Liver (tissue), 9 donors: ENCODE results near the gene DLG4. TPM values are rescaled to one million over a fixed set of nuclear protein-coding genes. Genes with fewer than 3 reads are reported as not detected.

Source experiments
- DNase-seq: peaks from one replicate; pipeline ENCODE4 v3.0.0-alpha.2; 2017; ENCODE audit warnings: low spot score
- H3K27ac ChIP-seq, 2 donors: one replicate each; pipeline ENCODE4 v1.7.0; 2013; ENCODE audit warnings: inconsistent platforms in 2 of 2, low read length in 2 of 2, control low read depth in 1 of 2, low read depth in 1 of 2, mild to moderate bottlenecking in 1 of 2
- H3K27me3 ChIP-seq, 4 donors: one replicate each; pipeline versions ENCODE4 v1.6.1 to v1.7.0; 2013; ENCODE audit warnings: low read length in 3 of 4, inconsistent platforms in 1 of 4, mild to moderate bottlenecking in 1 of 4, moderate library complexity in 1 of 4; ENCODE audit not compliant: control insufficient read depth in 4 of 4, insufficient read depth in 4 of 4
- H3K36me3 ChIP-seq, 4 donors: one replicate each; pipeline versions ENCODE4 v1.6.1 to v1.7.0; 2013; ENCODE audit warnings: low read length in 3 of 4, mild to moderate bottlenecking in 3 of 4, low read depth in 1 of 4, moderate library complexity in 1 of 4; ENCODE audit not compliant: control insufficient read depth in 4 of 4, insufficient read depth in 3 of 4
- H3K4me1 ChIP-seq, 4 donors: one replicate each; pipeline versions ENCODE4 v1.6.1 to v1.7.0; 2013; ENCODE audit warnings: low read length in 3 of 4, mild to moderate bottlenecking in 3 of 4, moderate library complexity in 1 of 4; ENCODE audit not compliant: control insufficient read depth in 4 of 4, insufficient read depth in 4 of 4
- H3K4me3 ChIP-seq, 3 donors: one replicate each; pipeline versions ENCODE4 v1.6.1 to v1.7.0; 2013; ENCODE audit warnings: low read length in 3 of 3, control low read depth in 1 of 3, low read depth in 1 of 3, mild to moderate bottlenecking in 1 of 3
- H3K9ac ChIP-seq, 2 donors: one replicate each; pipeline ENCODE4 v1.7.0; 2013; ENCODE audit warnings: low read length in 2 of 2, mild to moderate bottlenecking in 2 of 2, moderate library complexity in 2 of 2, control low read depth in 1 of 2, low read depth in 1 of 2
- H3K9me3 ChIP-seq, 4 donors: one replicate each; pipeline versions ENCODE4 v1.6.1 to v1.7.0; 2013; ENCODE audit warnings: low read length in 3 of 4; ENCODE audit not compliant: control insufficient read depth in 4 of 4
- EGR1 ChIP-seq, 2 donors: IDR thresholded peaks; 2 replicates each; pipeline ENCODE4 v1.6.1; 2016 to 2018; ENCODE audit warnings: antibody characterized with exemption in 2 of 2, low read depth in 2 of 2
- GABPA ChIP-seq, 2 donors: IDR thresholded peaks in 1 of 2; conservative IDR thresholded peaks in 1 of 2; 2 replicates each; pipeline ENCODE4 v1.6.1; 2016; ENCODE audit warnings: antibody characterized with exemption in 2 of 2, mild to moderate bottlenecking in 1 of 2, moderate library complexity in 1 of 2
- HNF4A ChIP-seq, 2 donors: conservative IDR thresholded peaks; 2 replicates each; pipeline ENCODE4 v1.6.1; 2016; ENCODE audit warnings: antibody characterized with exemption in 2 of 2, mild to moderate bottlenecking in 2 of 2
- HNF4G ChIP-seq: IDR thresholded peaks from 2 replicates; pipeline ENCODE4 v1.6.1; 2016; ENCODE audit warnings: antibody characterized with exemption
- JUND ChIP-seq, 2 donors: IDR thresholded peaks; 2 replicates each; pipeline ENCODE4 v1.6.1; 2016; ENCODE audit warnings: antibody characterized with exemption in 2 of 2
- RAD21 ChIP-seq, 2 donors: IDR thresholded peaks; 2 replicates each; pipeline ENCODE4 v1.6.1; 2016; ENCODE audit warnings: antibody characterized with exemption in 2 of 2, mild to moderate bottlenecking in 2 of 2
- RXRA ChIP-seq, 2 donors: IDR thresholded peaks; 2 replicates each; pipeline ENCODE4 v1.6.1; 2017 to 2018; ENCODE audit warnings: antibody characterized with exemption in 2 of 2, mild to moderate bottlenecking in 1 of 2
- SP1 ChIP-seq: IDR thresholded peaks from 2 replicates; pipeline ENCODE4 v1.6.1; 2018; ENCODE audit warnings: antibody characterized with exemption, mild to moderate bottlenecking
- TAF1 ChIP-seq: conservative IDR thresholded peaks from 2 replicates; pipeline ENCODE4 v1.6.1; 2016; ENCODE audit warnings: antibody characterized with exemption, mild to moderate bottlenecking
- YY1 ChIP-seq: IDR thresholded peaks from 2 replicates; pipeline ENCODE4 v1.6.1; 2016; ENCODE audit warnings: antibody characterized with exemption, mild to moderate bottlenecking
- WGBS: extraction: QIAGEN DNeasy Blood & Tissue Kit; methylation state at CpG from one replicate; pipeline ENCODE4 v1.1.7; 2013; 5-methylcytosine and 5-hydroxymethylcytosine counted together
- polyA plus RNA-seq, 2 donors: library from polyadenylated mRNA; stranded (reverse) in 1 of 2; unstranded in 1 of 2; fragments of 200-250 nt in 1 of 2; fragments of >200 nt in 1 of 2; fragmentation: Nextera tagmentation in 1 of 2; extraction: Ambion mirVana in 1 of 2; gene quantifications; one replicate each; pipeline versions ENCODE4 v1.2.1 to v1.2.3, GENCODE V29; 2013 to 2015
- total RNA-seq, 2 donors: library from RNA; depleted of rRNA; stranded (reverse); fragments of >200 nt; gene quantifications; one replicate each; pipeline ENCODE4 v1.2.3, GENCODE V29; 2014
- TF ChIP-seq, protein P1 (sequence below): IDR thresholded peaks from 2 replicates; pipeline ENCODE4 v1.6.1; 2016; ENCODE audit warnings: antibody characterized with exemption
- TF ChIP-seq, protein P2 (sequence below): fragments of 150-350 bp; IDR thresholded peaks from 2 replicates; pipeline ENCODE4 v1.5.1; 2017; ENCODE audit warnings: improper control_type of control experiment, low read depth, low read length; ENCODE audit not compliant: missing input control
- TF ChIP-seq, protein P3 (sequence below): IDR thresholded peaks from 2 replicates; pipeline ENCODE4 v1.6.1; 2016; ENCODE audit warnings: antibody characterized with exemption
- TF ChIP-seq, protein P4 (sequence below): IDR thresholded peaks from 2 replicates; pipeline ENCODE4 v1.6.1; 2016; ENCODE audit warnings: antibody characterized with exemption, mild to moderate bottlenecking
- TF ChIP-seq, protein P5 (sequence below): IDR thresholded peaks from 2 replicates; pipeline ENCODE4 v1.6.1; 2016; ENCODE audit warnings: antibody characterized with exemption
- donor health status: healthy.
- donor health status: healthy.
- donor health status: healthy.
- donor health status: healthy.
- donor health status: healthy.

DLG4 gene
- total and polyA plus RNA-seq, 4 donors: 0.40 to 5.7 (median 1.9) TPM

DNA sequence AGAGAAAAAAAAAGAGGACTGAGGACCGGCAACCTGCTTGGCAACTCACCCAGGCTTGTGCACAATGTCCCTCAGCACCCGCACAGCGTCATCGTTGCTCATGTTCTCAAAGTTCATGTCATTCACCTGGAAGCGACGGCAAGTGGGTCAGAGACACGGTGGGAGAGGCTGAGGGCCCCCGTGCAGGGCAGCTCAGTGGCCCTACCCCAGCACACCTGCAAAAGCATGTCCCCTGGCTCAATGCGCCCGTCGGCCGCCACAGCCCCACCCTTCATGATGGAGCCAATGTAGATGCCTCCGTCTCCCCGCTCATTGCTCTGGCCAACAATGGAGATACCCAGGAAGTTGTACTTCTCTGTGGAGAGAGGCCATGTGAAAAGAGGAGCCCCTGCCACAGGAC, 9.3 kb upstream of the DLG4 start:
- TF ChIP-seq, protein P1, sequence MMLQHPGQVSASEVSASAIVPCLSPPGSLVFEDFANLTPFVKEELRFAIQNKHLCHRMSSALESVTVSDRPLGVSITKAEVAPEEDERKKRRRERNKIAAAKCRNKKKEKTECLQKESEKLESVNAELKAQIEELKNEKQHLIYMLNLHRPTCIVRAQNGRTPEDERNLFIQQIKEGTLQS: no peak
- TF ChIP-seq, protein P2, sequence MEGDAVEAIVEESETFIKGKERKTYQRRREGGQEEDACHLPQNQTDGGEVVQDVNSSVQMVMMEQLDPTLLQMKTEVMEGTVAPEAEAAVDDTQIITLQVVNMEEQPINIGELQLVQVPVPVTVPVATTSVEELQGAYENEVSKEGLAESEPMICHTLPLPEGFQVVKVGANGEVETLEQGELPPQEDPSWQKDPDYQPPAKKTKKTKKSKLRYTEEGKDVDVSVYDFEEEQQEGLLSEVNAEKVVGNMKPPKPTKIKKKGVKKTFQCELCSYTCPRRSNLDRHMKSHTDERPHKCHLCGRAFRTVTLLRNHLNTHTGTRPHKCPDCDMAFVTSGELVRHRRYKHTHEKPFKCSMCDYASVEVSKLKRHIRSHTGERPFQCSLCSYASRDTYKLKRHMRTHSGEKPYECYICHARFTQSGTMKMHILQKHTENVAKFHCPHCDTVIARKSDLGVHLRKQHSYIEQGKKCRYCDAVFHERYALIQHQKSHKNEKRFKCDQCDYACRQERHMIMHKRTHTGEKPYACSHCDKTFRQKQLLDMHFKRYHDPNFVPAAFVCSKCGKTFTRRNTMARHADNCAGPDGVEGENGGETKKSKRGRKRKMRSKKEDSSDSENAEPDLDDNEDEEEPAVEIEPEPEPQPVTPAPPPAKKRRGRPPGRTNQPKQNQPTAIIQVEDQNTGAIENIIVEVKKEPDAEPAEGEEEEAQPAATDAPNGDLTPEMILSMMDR: no peak
- TF ChIP-seq JUND (IDR thresholded peaks at IDR 0.05) (no peak), EGR1 (IDR thresholded peaks at IDR 0.05; ENCODE audit: low read depth in 2 of 2) (no peak), GABPA (IDR thresholded peaks at IDR 0.05 in 1 of 2, conservative IDR thresholded peaks at IDR 0.05 in 1 of 2) (no peak), HNF4G (no peak), RXRA (IDR thresholded peaks at IDR 0.05) (no peak), RAD21 (IDR thresholded peaks at IDR 0.05) (no peak), SP1 (no peak), YY1 (no peak), TAF1 (no peak), HNF4A (conservative IDR thresholded peaks at IDR 0.05) (no peak)
- TF ChIP-seq, protein P3, sequence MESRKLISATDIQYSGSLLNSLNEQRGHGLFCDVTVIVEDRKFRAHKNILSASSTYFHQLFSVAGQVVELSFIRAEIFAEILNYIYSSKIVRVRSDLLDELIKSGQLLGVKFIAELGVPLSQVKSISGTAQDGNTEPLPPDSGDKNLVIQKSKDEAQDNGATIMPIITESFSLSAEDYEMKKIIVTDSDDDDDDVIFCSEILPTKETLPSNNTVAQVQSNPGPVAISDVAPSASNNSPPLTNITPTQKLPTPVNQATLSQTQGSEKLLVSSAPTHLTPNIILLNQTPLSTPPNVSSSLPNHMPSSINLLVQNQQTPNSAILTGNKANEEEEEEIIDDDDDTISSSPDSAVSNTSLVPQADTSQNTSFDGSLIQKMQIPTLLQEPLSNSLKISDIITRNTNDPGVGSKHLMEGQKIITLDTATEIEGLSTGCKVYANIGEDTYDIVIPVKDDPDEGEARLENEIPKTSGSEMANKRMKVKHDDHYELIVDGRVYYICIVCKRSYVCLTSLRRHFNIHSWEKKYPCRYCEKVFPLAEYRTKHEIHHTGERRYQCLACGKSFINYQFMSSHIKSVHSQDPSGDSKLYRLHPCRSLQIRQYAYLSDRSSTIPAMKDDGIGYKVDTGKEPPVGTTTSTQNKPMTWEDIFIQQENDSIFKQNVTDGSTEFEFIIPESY: no peak
- TF ChIP-seq, protein P4, sequence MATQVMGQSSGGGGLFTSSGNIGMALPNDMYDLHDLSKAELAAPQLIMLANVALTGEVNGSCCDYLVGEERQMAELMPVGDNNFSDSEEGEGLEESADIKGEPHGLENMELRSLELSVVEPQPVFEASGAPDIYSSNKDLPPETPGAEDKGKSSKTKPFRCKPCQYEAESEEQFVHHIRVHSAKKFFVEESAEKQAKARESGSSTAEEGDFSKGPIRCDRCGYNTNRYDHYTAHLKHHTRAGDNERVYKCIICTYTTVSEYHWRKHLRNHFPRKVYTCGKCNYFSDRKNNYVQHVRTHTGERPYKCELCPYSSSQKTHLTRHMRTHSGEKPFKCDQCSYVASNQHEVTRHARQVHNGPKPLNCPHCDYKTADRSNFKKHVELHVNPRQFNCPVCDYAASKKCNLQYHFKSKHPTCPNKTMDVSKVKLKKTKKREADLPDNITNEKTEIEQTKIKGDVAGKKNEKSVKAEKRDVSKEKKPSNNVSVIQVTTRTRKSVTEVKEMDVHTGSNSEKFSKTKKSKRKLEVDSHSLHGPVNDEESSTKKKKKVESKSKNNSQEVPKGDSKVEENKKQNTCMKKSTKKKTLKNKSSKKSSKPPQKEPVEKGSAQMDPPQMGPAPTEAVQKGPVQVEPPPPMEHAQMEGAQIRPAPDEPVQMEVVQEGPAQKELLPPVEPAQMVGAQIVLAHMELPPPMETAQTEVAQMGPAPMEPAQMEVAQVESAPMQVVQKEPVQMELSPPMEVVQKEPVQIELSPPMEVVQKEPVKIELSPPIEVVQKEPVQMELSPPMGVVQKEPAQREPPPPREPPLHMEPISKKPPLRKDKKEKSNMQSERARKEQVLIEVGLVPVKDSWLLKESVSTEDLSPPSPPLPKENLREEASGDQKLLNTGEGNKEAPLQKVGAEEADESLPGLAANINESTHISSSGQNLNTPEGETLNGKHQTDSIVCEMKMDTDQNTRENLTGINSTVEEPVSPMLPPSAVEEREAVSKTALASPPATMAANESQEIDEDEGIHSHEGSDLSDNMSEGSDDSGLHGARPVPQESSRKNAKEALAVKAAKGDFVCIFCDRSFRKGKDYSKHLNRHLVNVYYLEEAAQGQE: no peak
- TF ChIP-seq, protein P5, sequence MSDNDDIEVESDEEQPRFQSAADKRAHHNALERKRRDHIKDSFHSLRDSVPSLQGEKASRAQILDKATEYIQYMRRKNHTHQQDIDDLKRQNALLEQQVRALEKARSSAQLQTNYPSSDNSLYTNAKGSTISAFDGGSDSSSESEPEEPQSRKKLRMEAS: no peak
- no peaks in the 10 kb centered on the region for H3K27me3 ChIP-seq
- no peak overlapping the region for H3K4me3 ChIP-seq
- no peaks in the 10 kb centered on the region for H3K9me3 ChIP-seq
- peaks cover 6 to 25% (median 19%) of the 10 kb centered on the region in 4 donors for H3K4me1 ChIP-seq
- H3K27ac ChIP-seq: no peak overlapping the region
- no peak overlapping the region for H3K9ac ChIP-seq
- peaks cover 17 to 58% (median 26%) of the 10 kb centered on the region in 4 donors for H3K36me3 ChIP-seq
- 88% methylated on average over 14 of the region's 14 CpGs for WGBS
- no peak for DNase-seq
